SK-N-SH (cell line): Measurements from ENCODE around the gene CARD19. TPM values are rescaled to one million over a fixed set of nuclear protein-coding genes. Genes with fewer than 3 reads are reported as not detected.
"Not testable (repeated sequence)": the region's sequence is repeated elsewhere in the genome, so short reads cannot be mapped to it uniquely, and the experiment has no call there.

Experiments used
- CTCF ChIA-PET: fragments of 300-600, 350-600 bp; formaldehyde crosslinking; extraction: SDS; loops from one replicate; lab custom pipeline; 2021; lab: Yijun Ruan, JAX
- POLR2A ChIA-PET: fragments of 350-600 bp; sonication (Branson Sonifier 250); formaldehyde crosslinking; extraction: SDS; loops from one replicate; lab custom pipeline; 2020; ENCODE audit warnings: antibody characterized with exemption, inconsistent platforms; lab: Yijun Ruan, JAX
- DNase-seq: peaks from one replicate; pipeline ENCODE4 v3.0.0; 2012
- H2AFZ ChIP-seq: fragments of 200-600 bp; sonication (generic); 2 replicates; pipeline ENCODE4 v1.8.1; 2016; ENCODE audit warnings: antibody characterized with exemption, mild to moderate bottlenecking, low read depth
- H3F3A ChIP-seq: fragments of 200-600 bp; sonication (generic); replicated peaks from 2 replicates; pipeline ENCODE3; 2016; ENCODE audit warnings: antibody characterized with exemption, mild to moderate bottlenecking; ENCODE audit not compliant: insufficient read depth
- H3K27ac ChIP-seq, 2 experiments: fragments of 200-500 bp in 1 of 2; fragments of 200-600 bp in 1 of 2; sonication (Bioruptor generic) in 1 of 2; sonication (generic), shearing (Covaris generic) in 1 of 2; 2 replicates each; pipeline versions ENCODE4 v1.5.1 to v1.6.1; 2014 to 2016; ENCODE audit warnings: low read depth in 2 of 2, inconsistent platforms in 1 of 2, low read length in 1 of 2, mild to moderate bottlenecking in 1 of 2, mixed read lengths in 1 of 2
- H3K27me3 ChIP-seq: fragments of 200-600 bp; sonication (generic), shearing (Covaris generic); 2 replicates; pipeline ENCODE4 v1.6.1; 2016; ENCODE audit warnings: mixed run types; ENCODE audit not compliant: insufficient read depth
- H3K36me3 ChIP-seq, 2 experiments: fragments of 200-500 bp in 1 of 2; fragments of 200-600 bp in 1 of 2; sonication (Bioruptor generic) in 1 of 2; sonication (generic) in 1 of 2; replicated peaks in 1 of 2; 2 replicates each; pipeline versions ENCODE3 to v1.5.1; 2014 to 2016; ENCODE audit warnings: low read length in 1 of 2, mild to moderate bottlenecking in 1 of 2; ENCODE audit not compliant: insufficient read depth in 2 of 2, control insufficient read depth in 1 of 2
- H3K4me1 ChIP-seq, 2 experiments: fragments of 200-500 bp in 1 of 2; fragments of 200-600 bp in 1 of 2; sonication (Bioruptor generic) in 1 of 2; sonication (generic), shearing (Covaris generic) in 1 of 2; 2 replicates each; pipeline versions ENCODE4 v1.5.1 to v1.6.1; 2014 to 2016; ENCODE audit warnings: low read depth in 1 of 2, low read length in 1 of 2, mixed run types in 1 of 2; ENCODE audit not compliant: insufficient read depth in 2 of 2, control insufficient read depth in 1 of 2
- H3K4me2 ChIP-seq: fragments of 200-600 bp; sonication (generic), shearing (Covaris generic); 2 replicates; pipeline ENCODE4 v1.6.1; 2017; ENCODE audit warnings: mixed run types
- H3K4me3 ChIP-seq, 2 experiments: fragments of 200-500 bp in 1 of 2; fragments of 200-600 bp in 1 of 2; sonication (Bioruptor generic) in 1 of 2; sonication (generic), shearing (Covaris generic) in 1 of 2; 2 replicates each; pipeline versions ENCODE4 v1.5.1 to v1.8.1; 2014 to 2016; ENCODE audit warnings: low read depth in 2 of 2, inconsistent platforms in 1 of 2, low read length in 1 of 2, mild to moderate bottlenecking in 1 of 2, mixed read lengths in 1 of 2, moderate library complexity in 1 of 2
- H3K79me2 ChIP-seq: fragments of 200-600 bp; sonication (generic); 2 replicates; pipeline ENCODE4 v1.8.1; 2017; ENCODE audit warnings: mild to moderate bottlenecking; ENCODE audit not compliant: insufficient read depth
- H3K9ac ChIP-seq: fragments of 200-600 bp; sonication (generic); 2 replicates; pipeline ENCODE4 v1.6.1; 2017; ENCODE audit warnings: mixed run types
- H3K9me2 ChIP-seq: fragments of 200-600 bp; sonication (generic); 2 replicates; pipeline ENCODE4 v1.6.1; 2017; ENCODE audit warnings: mixed run types
- H3K9me3 ChIP-seq: fragments of 200-600 bp; sonication (generic); 2 replicates; pipeline ENCODE4 v1.6.1; 2017; ENCODE audit warnings: mixed run types, mild to moderate bottlenecking, moderate library complexity
- H4K20me1 ChIP-seq: fragments of 200-600 bp; sonication (generic); 2 replicates; pipeline ENCODE4 v1.6.1; 2017; ENCODE audit warnings: mild to moderate bottlenecking, mixed run types; ENCODE audit not compliant: insufficient read depth
- CHD2 ChIP-seq: fragments of 150-350 bp; IDR thresholded peaks from 2 replicates; pipeline ENCODE4 v1.6.1; 2018; ENCODE audit warnings: low read length; ENCODE audit not compliant: partially characterized antibody
- EP300 ChIP-seq, 2 experiments: IDR thresholded peaks; 2 replicates each; pipeline versions ENCODE4 v1.4.0 to v1.6.1; 2012; ENCODE audit warnings: borderline replicate concordance in 1 of 2, low read depth in 1 of 2, low read length in 1 of 2
- EZH2phosphoT487 ChIP-seq: fragments of 200-600 bp; sonication (generic); IDR thresholded peaks from 2 replicates; pipeline ENCODE4 v1.6.1; 2017; ENCODE audit warnings: low read depth, mixed run types, mild to moderate bottlenecking, antibody characterized with exemption, moderate library complexity, borderline replicate concordance
- FOXJ3 ChIP-seq: sonication (generic); formaldehyde crosslinking; IDR thresholded peaks from 2 replicates; pipeline ENCODE4 v1.5.1; 2020; ENCODE audit warnings: mild to moderate bottlenecking, missing genetic modification reagents
- FOXM1 ChIP-seq: IDR thresholded peaks from 2 replicates; pipeline ENCODE4 v1.4.0; 2012; ENCODE audit warnings: low read depth, mild to moderate bottlenecking
- GATA2 ChIP-seq: sonication (generic); formaldehyde crosslinking; IDR thresholded peaks from 2 replicates; pipeline ENCODE4 v1.5.0; 2020; ENCODE audit warnings: mild to moderate bottlenecking, missing genetic modification reagents
- NFIC ChIP-seq: IDR thresholded peaks from 2 replicates; pipeline ENCODE4 v1.4.0; 2012; ENCODE audit warnings: borderline replicate concordance
- NRF1 ChIP-seq: IDR thresholded peaks from 2 replicates; pipeline ENCODE4 v1.6.1; 2012; ENCODE audit warnings: low read depth, mild to moderate bottlenecking, low read length
- POLR2AphosphoS5 ChIP-seq: IDR thresholded peaks from 2 replicates; pipeline ENCODE4 v1.6.1; 2012; ENCODE audit warnings: low read depth, low read length
- RFX5 ChIP-seq: IDR thresholded peaks from 2 replicates; pipeline ENCODE4 v1.6.1; 2012; ENCODE audit warnings: mild to moderate bottlenecking, improper control_type of control experiment, low read length
- SIN3A ChIP-seq: IDR thresholded peaks from 2 replicates; pipeline ENCODE4 v1.6.1; 2012; ENCODE audit warnings: low read depth, mild to moderate bottlenecking, low read length, moderate library complexity, borderline replicate concordance
- TAF1 ChIP-seq: IDR thresholded peaks from 2 replicates; pipeline ENCODE4 v1.6.1; 2012; ENCODE audit warnings: low read depth, mild to moderate bottlenecking, low read length, moderate library complexity, borderline replicate concordance
- TCF12 ChIP-seq: IDR thresholded peaks from 2 replicates; pipeline ENCODE4 v1.4.0; 2012
- YY1 ChIP-seq: IDR thresholded peaks from 2 replicates; pipeline ENCODE4 v1.4.0; 2012; ENCODE audit warnings: low read depth, mild to moderate bottlenecking
- WGBS: methylation state at CpG from one replicate; pipeline ENCODE4 v1.1.6; 2017; ENCODE audit warnings: low lambda C conversion rate; 5-methylcytosine and 5-hydroxymethylcytosine counted together
- polyA plus RNA-seq, 3 experiments: library from polyadenylated mRNA; depleted of rRNA; stranded (reverse); fragments of >200 nt; gene quantifications; 2 replicates each; pipeline ENCODE4 v1.2.3, GENCODE V29; 2012
- TF ChIP-seq, protein P1 (sequence below): fragments of 200-600 bp; sonication (generic); IDR thresholded peaks from 2 replicates; pipeline ENCODE4 v1.6.1; 2017; ENCODE audit warnings: antibody characterized with exemption, mild to moderate bottlenecking, moderate library complexity
- TF ChIP-seq, protein P2 (sequence below): IDR thresholded peaks from 2 replicates; pipeline ENCODE4 v1.4.0; 2012; ENCODE audit warnings: low read depth, borderline replicate concordance
- TF ChIP-seq, protein P3 (sequence below): IDR thresholded peaks from 2 replicates; pipeline ENCODE4 v1.4.0; 2012; ENCODE audit warnings: low read depth, borderline replicate concordance
- TF ChIP-seq, protein P4 (sequence below): IDR thresholded peaks from 2 replicates; pipeline ENCODE4 v1.4.0; 2012; ENCODE audit warnings: low read depth

CARD19 gene
- polyA plus RNA-seq, 1 of the 3 experiments (the other 2 are of a cell fraction): 165 TPM

DNA sequence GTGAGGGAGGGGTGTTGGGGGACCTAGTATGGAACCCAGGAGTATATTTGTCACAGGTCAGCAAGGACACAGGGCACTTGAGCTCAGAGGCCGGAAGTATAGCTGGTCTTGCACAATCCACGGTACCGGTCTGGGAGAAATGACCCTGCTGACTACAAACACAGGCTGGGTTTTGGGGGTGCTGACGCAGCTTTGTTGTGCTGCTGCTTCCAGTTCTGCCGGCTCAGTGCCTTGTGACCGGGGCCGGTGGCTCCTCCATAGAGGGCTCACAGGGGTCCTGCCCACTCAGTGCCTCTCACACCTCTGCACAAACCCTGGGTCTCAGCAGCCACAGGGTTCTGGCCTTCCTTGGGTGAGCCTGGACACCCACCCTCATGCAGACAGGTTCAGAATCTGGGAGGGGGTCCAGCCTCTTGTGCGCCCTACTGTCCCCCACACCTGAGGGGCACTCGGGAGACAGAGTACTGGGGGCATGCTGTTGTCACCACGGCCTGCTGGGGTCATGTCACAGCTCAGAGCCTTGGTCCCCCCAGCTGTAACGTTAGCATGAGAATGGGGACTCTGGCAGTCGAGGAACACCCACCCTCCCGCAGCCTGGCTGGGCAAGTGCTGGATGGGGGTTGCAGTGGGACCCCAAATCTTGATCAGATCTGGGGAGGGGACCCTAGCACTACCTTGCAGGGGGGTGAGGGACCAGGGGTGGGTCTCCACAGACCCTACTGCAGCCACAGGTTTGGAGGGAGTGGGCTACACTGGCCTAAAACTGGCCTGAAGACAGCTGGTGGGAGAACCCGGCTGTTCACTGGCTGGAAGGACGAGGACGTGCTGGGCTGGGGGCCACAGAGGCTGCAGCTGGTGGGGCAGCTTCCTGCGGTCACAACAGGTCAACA, 20.3 kb downstream of the CARD19 start (continued):
- TF ChIP-seq, protein P1, sequence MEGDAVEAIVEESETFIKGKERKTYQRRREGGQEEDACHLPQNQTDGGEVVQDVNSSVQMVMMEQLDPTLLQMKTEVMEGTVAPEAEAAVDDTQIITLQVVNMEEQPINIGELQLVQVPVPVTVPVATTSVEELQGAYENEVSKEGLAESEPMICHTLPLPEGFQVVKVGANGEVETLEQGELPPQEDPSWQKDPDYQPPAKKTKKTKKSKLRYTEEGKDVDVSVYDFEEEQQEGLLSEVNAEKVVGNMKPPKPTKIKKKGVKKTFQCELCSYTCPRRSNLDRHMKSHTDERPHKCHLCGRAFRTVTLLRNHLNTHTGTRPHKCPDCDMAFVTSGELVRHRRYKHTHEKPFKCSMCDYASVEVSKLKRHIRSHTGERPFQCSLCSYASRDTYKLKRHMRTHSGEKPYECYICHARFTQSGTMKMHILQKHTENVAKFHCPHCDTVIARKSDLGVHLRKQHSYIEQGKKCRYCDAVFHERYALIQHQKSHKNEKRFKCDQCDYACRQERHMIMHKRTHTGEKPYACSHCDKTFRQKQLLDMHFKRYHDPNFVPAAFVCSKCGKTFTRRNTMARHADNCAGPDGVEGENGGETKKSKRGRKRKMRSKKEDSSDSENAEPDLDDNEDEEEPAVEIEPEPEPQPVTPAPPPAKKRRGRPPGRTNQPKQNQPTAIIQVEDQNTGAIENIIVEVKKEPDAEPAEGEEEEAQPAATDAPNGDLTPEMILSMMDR: no peak
- TF ChIP-seq NFIC (no peak), YY1 (no peak), RFX5 (no peak), CHD2 (no peak)
- TF ChIP-seq, protein P2, sequence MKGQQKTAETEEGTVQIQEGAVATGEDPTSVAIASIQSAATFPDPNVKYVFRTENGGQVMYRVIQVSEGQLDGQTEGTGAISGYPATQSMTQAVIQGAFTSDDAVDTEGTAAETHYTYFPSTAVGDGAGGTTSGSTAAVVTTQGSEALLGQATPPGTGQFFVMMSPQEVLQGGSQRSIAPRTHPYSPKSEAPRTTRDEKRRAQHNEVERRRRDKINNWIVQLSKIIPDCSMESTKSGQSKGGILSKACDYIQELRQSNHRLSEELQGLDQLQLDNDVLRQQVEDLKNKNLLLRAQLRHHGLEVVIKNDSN: no peak
- TF ChIP-seq, all 33 proteins: peak for 0

DNA sequence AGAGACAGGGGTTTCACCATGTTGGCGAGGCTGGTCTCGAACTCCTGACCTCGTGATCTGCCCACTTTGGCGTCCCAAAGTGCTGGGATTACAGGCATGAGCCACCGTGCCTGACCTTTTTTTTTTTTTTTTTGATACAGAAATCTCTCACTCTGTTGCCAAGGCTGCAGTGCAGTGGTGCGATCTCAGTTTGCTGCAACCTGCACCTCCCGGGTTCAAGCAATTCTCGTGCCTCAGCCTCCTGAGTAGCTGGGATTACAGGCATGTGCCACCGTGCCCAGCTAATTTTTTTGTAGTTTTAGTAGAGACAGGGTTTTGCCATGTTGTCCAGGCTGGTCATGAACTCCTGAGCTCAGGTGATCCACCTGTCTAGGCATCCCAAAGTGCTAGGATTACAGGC, 21.5 kb downstream of the CARD19 start:
- H2AFZ ChIP-seq, H3K4me3 ChIP-seq, H3K27me3 ChIP-seq, H3K9me2 ChIP-seq, DNase-seq, H3F3A ChIP-seq, H4K20me1 ChIP-seq, H3K79me2 ChIP-seq, H3K9ac ChIP-seq, POLR2A ChIA-PET, H3K27ac ChIP-seq, H3K9me3 ChIP-seq, H3K4me2 ChIP-seq: not testable (repeated sequence)
- Histone ChIP-seq H3K4me1 (peaks cover 0 to 15% of the 10 kb centered on the region in 2 experiments; a peak in 2 of 4 replicates), H3K36me3 (peaks cover 0 to 15% of the 10 kb centered on the region in 2 experiments)
- 91% methylated on average over 9 of the region's 9 CpGs for WGBS
- CTCF ChIA-PET: interaction anchor here (0.7 to 4.2 kb wide), 2 partner anchors 9 to 69 kb away, joined by 3 to 53 read pairs; no protein-coding TSS in a partner anchor

DNA sequence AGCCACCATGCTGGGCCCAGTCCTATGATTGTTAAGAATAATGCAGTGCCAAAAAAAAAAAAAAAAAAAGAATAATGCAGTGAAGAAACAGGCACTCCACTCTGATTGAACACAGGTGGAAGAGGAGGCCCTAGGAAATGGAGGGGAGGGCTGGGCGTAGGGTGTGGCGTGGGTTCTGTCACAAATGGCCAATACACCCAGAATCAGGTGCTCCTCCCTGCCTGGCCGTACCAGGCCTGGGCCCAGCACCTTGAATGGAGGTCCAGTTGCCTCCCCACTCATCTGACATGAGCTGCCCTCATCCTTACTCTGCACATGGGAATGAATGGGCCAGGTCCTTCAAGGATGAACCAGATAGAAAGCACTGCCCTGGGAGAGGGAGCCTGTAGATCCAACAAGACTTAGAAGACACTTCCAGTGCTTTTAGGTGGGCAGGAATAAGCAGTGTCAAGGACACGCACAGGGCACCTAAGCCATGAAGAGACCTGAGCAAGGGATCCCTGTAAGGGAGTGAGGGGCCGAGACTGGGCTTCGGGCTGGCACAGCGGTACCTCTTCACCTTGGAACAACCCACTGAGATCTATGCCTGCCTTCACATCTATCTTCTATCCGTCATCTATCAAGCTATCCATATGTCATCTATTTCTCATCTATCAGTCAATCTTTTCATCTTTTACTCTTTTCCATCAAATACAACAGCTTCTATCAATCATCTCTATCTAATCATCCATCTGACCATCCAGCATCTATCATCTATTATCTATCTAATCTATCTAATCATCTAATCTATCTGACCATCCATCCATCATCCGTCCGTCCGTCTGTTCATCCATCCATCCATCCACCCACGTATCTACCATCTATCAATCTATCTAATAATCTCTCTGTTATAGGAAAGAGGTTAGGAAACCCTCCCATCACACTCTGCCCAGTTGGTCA, 22.2 kb downstream of the CARD19 start:
- POLR2A ChIA-PET: no interaction called here

More for the DNA sequence above, 22.2 kb downstream of the CARD19 start:
- no peaks in the 10 kb centered on the region for H4K20me1 ChIP-seq
- peaks cover 0 to 9% of the 10 kb centered on the region in 2 experiments for H3K36me3 ChIP-seq
- H3K9ac ChIP-seq: no peak overlapping the region
- CTCF ChIA-PET: interaction anchor here (2.3 to 4.2 kb wide), 3 partner anchors 9 to 115 kb away, joined by 7 to 53 read pairs (median 15); no protein-coding TSS in a partner anchor
- H3K27me3 ChIP-seq: no peaks in the 10 kb centered on the region
- H3K9me2 ChIP-seq: no peaks in the 10 kb centered on the region
- no peaks in the 10 kb centered on the region for H3K9me3 ChIP-seq
- H3K27ac ChIP-seq: no peak overlapping the region
- no peak for DNase-seq
- no peak overlapping the region for H3K4me3 ChIP-seq
- no peak overlapping the region for H3K4me2 ChIP-seq
- H3K4me1 ChIP-seq: peaks cover 0 to 15% of the 10 kb centered on the region in 2 experiments; a peak in 2 of 4 replicates
- no peak overlapping the region for H2AFZ ChIP-seq
- TF ChIP-seq TAF1 (no peak), SIN3A (no peak), EZH2phosphoT487 (no peak), FOXM1 (no peak), FOXJ3 (CRISPR knock-in tag) (no peak), TCF12 (no peak), POLR2AphosphoS5 (no peak), NRF1 (no peak), EP300 (IDR thresholded peaks at IDR 0.05; ENCODE audit: borderline replicate concordance in 1 of 2, low read depth in 1 of 2, low read length in 1 of 2) (no peak), GATA2 (CRISPR knock-in tag) (no peak)
- TF ChIP-seq, protein P3, sequence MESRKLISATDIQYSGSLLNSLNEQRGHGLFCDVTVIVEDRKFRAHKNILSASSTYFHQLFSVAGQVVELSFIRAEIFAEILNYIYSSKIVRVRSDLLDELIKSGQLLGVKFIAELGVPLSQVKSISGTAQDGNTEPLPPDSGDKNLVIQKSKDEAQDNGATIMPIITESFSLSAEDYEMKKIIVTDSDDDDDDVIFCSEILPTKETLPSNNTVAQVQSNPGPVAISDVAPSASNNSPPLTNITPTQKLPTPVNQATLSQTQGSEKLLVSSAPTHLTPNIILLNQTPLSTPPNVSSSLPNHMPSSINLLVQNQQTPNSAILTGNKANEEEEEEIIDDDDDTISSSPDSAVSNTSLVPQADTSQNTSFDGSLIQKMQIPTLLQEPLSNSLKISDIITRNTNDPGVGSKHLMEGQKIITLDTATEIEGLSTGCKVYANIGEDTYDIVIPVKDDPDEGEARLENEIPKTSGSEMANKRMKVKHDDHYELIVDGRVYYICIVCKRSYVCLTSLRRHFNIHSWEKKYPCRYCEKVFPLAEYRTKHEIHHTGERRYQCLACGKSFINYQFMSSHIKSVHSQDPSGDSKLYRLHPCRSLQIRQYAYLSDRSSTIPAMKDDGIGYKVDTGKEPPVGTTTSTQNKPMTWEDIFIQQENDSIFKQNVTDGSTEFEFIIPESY: no peak
- TF ChIP-seq, protein P4, sequence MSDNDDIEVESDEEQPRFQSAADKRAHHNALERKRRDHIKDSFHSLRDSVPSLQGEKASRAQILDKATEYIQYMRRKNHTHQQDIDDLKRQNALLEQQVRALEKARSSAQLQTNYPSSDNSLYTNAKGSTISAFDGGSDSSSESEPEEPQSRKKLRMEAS: no peak
- no peaks in the 10 kb centered on the region for H3F3A ChIP-seq
- no peaks in the 10 kb centered on the region for H3K79me2 ChIP-seq
- WGBS: 93% methylated on average over 12 of the region's 12 CpGs
